Measurements from ENCODE around the gene PGAP1. TPM values are rescaled to one million over a fixed set of nuclear protein-coding genes. Genes with fewer than 3 reads are reported as not detected.

Gene PGAP1
- total RNA-seq, 1 donor from 2014 or later: 12.0 TPM

DNA sequence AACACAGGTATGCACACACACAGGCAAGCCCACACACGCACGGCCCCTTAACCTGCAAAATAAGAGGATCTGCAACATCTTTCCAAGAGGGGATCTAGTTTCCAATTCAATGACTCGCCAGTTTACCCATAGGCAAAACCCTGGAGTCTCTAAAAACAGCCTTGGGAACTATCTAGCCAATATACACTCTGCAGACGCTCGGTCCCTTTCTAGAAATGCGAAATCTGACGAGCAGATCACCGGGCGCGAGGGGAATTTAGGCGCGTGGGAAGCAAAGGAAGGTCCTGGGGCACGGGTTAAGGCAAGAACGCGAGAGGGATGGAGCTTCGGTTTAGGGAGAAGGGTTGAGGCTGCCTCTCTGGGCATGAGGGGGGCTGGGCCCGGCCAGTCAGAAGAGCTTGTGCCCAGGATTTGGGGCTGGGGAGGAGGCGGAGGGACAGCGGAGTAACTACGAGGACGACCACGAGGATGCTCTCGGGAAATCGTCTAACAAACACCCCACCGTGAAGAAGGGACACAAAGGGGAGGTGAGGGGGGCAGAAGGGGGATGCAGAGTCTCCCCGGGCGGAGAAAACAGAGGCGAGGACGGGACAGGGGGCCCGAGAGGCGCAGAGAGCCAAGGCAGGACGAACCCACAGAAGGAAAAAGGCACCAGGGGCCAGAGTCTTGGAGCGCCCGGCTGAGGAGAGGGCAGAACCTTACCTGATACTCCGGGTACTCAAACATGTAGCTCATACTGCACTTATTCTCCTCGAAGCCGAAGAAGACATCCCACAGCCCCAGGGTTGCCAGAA, 542 bp downstream of the PGAP1 start:
- H3K27me3 ChIP-seq (ENCODE audit: low read depth): no peaks in the 10 kb centered on the region
- no peak for TF ChIP-seq CTCF (IDR thresholded peaks at IDR 0.05)
- peak; percentile 49 for DNase-seq
- H3K9me3 ChIP-seq: no peaks in the 10 kb centered on the region
- intact Hi-C loops (cut with DNase I): no loop called here
- peaks cover 7% of the 10 kb centered on the region for H3K4me1 ChIP-seq
- peak overlapping the region; percentile 79 for H3K4me3 ChIP-seq
- peak overlapping the region; percentile 81 for H3K27ac ChIP-seq
- peak; percentile 55 to 56 for ATAC-seq
- no peaks in the 10 kb centered on the region for H3K36me3 ChIP-seq

GRCh38 chr2:196925051-196925767, 1.3 kb downstream of the PGAP1 start:
- H3K4me1 ChIP-seq: peaks cover 7% of the 10 kb centered on the region
- H3K36me3 ChIP-seq: no peaks in the 10 kb centered on the region
- DNase-seq (no peak), ATAC-seq (no peak)
- H3K4me3 ChIP-seq: peak overlapping the region; percentile 79
- intact Hi-C loops (cut with DNase I): no loop called here
- H3K9me3 ChIP-seq: no peaks in the 10 kb centered on the region
- H3K27me3 ChIP-seq (ENCODE audit: low read depth): no peaks in the 10 kb centered on the region
- no peak for TF ChIP-seq CTCF (IDR thresholded peaks at IDR 0.05)
- H3K27ac ChIP-seq: no peak overlapping the region

GRCh38 chr2:196924051-196924450, 2.5 kb downstream of the PGAP1 start:
- no peaks in the 10 kb centered on the region for H3K36me3 ChIP-seq
- intact Hi-C loops (cut with DNase I): no loop called here
- H3K4me3 ChIP-seq: peak overlapping the region; percentile 79
- no peak for TF ChIP-seq CTCF (IDR thresholded peaks at IDR 0.05)
- no peaks in the 10 kb centered on the region for H3K27me3 ChIP-seq (ENCODE audit: low read depth)
- peaks cover 7% of the 10 kb centered on the region for H3K4me1 ChIP-seq
- DNase-seq (no peak), ATAC-seq (no peak)
- H3K9me3 ChIP-seq: no peaks in the 10 kb centered on the region
- H3K27ac ChIP-seq: no peak overlapping the region

DNA sequence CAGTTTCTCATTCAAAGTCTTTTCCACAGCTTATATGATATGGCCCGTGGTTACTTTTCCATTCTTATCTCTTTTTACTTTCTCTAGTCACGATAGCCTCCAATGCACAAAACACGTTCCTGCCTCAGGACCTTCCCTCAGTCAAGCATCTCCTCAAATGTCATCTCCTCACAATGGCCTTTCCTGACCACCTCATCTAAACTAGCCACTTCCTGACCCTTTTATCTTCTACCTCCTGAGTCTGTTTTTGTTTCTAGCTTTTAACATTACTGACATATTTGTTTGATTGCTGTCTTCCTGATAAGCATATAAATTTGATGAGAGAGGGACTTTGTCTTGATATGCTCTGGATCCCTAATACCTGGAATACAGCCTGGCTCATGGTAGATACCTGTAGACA, 7.6 kb downstream of the PGAP1 start:
- Histone ChIP-seq H3K27ac (no peak overlapping the region), H3K4me1 (no peaks in the 10 kb centered on the region), H3K9me3 (peaks cover 4% of the 10 kb centered on the region), H3K27me3 (ENCODE audit: low read depth) (no peaks in the 10 kb centered on the region), H3K36me3 (peaks cover 18% of the 10 kb centered on the region), H3K4me3 (no peak overlapping the region)
- ATAC-seq (no peak), DNase-seq (no peak)
- no peak for TF ChIP-seq CTCF (IDR thresholded peaks at IDR 0.05)
- intact Hi-C loops (cut with DNase I): no loop called here

- Histone ChIP-seq H3K4me1 (no peaks in the 10 kb centered on the region), H3K9me3 (peaks cover 4% of the 10 kb centered on the region), H3K27me3 (ENCODE audit: low read depth) (no peaks in the 10 kb centered on the region), H3K4me3 (no peak overlapping the region), H3K36me3 (peaks cover 18% of the 10 kb centered on the region), H3K27ac (no peak overlapping the region)
- no peak for DNase-seq
- TF ChIP-seq CTCF (IDR thresholded peaks at IDR 0.05): no peak
- intact Hi-C loops (cut with DNase I): no loop called here
- ATAC-seq: no peak
Observed at GRCh38 chr2:196917802-196918201, 8.7 kb downstream of the PGAP1 start.

All from lower lobe of right lung (tissue), 2 donors.